CD14-positive monocyte (primary cell): ENCODE measurements around the gene PRKAR1B. TPM values are rescaled to one million over a fixed set of nuclear protein-coding genes. Genes with fewer than 3 reads are reported as not detected.

Experiments
- DNase-seq, 3 donors: peaks; one replicate each; pipeline ENCODE4 v3.0.0-alpha.2; 2011 to 2022
- H2AFZ ChIP-seq: 2 replicates; pipeline ENCODE4 v1.6.0; 2012; ENCODE audit warnings: mild to moderate bottlenecking, low read depth, low read length, inconsistent platforms; ENCODE audit not compliant: insufficient read depth, poor library complexity, severe bottlenecking
- H3K27ac ChIP-seq, 2 donors: 1 replicate in 1 of 2; 2 replicates in 1 of 2; pipeline ENCODE4 v1.5.1; 2012 to 2013; ENCODE audit warnings: low read length in 2 of 2, control low read depth in 1 of 2, inconsistent platforms in 1 of 2, low read depth in 1 of 2, mild to moderate bottlenecking in 1 of 2
- H3K27me3 ChIP-seq, 2 donors: one replicate each; pipeline versions ENCODE4 v1.6.0 to v1.6.1; 2011 to 2013; ENCODE audit warnings: low read length in 2 of 2; ENCODE audit not compliant: control insufficient read depth in 2 of 2, insufficient read depth in 2 of 2
- H3K36me3 ChIP-seq, 2 donors: replicated peaks in 1 of 2; 1 replicate in 1 of 2; 2 replicates in 1 of 2; pipeline versions ENCODE4 v1.5.1 to v1.6.1; 2012 to 2013; ENCODE audit warnings: low read length in 2 of 2, control low read depth in 1 of 2, inconsistent platforms in 1 of 2, mild to moderate bottlenecking in 1 of 2; ENCODE audit not compliant: insufficient read depth in 2 of 2, control insufficient read depth in 1 of 2
- H3K4me1 ChIP-seq, 2 donors: 1 replicate in 1 of 2; 2 replicates in 1 of 2; pipeline versions ENCODE4 v1.5.1 to v1.6.1; 2012 to 2013; ENCODE audit warnings: low read length in 2 of 2, control low read depth in 1 of 2, inconsistent platforms in 1 of 2, mild to moderate bottlenecking in 1 of 2, moderate library complexity in 1 of 2; ENCODE audit not compliant: insufficient read depth in 2 of 2, control insufficient read depth in 1 of 2
- H3K4me2 ChIP-seq: replicated peaks from 2 replicates; pipeline ENCODE3; 2012; ENCODE audit warnings: low read length, moderate library complexity, mild to moderate bottlenecking; ENCODE audit not compliant: poor library complexity, severe bottlenecking; ENCODE audit errors: extremely low read depth
- H3K4me3 ChIP-seq, 3 experiments: fragments of 200-600 bp in 1 of 3; sonication (generic) in 1 of 3; replicated peaks in 1 of 3; 1 replicate in 2 of 3; 2 replicates in 1 of 3; pipeline ENCODE4 v1.5.1; 2011 to 2013; ENCODE audit warnings: low read length in 3 of 3, mild to moderate bottlenecking in 3 of 3, control low read depth in 2 of 3, low read depth in 2 of 3, inconsistent platforms in 1 of 3, moderate library complexity in 1 of 3
- H3K79me2 ChIP-seq: 2 replicates; pipeline ENCODE4 v1.6.0; 2012; ENCODE audit warnings: mild to moderate bottlenecking, control low read depth, inconsistent platforms, low read length, moderate library complexity; ENCODE audit not compliant: insufficient read depth
- H3K9ac ChIP-seq: 2 replicates; pipeline ENCODE4 v1.6.0; 2017; ENCODE audit warnings: low read length, mild to moderate bottlenecking; ENCODE audit not compliant: insufficient read depth, poor library complexity, severe bottlenecking
- H3K9me3 ChIP-seq, 2 donors: replicated peaks in 1 of 2; 1 replicate in 1 of 2; 2 replicates in 1 of 2; pipeline versions ENCODE4 v1.5.1 to v1.6.1; 2012 to 2013; ENCODE audit warnings: low read length in 2 of 2, control low read depth in 1 of 2; ENCODE audit not compliant: control insufficient read depth in 1 of 2, insufficient read depth in 1 of 2
- H4K20me1 ChIP-seq: 2 replicates; pipeline ENCODE4 v1.6.0; 2012; ENCODE audit warnings: mild to moderate bottlenecking, low read length, control low read depth, moderate library complexity; ENCODE audit not compliant: insufficient read depth
- H3K27ac Mint-ChIP-seq, 7 donors: one replicate each; pipeline ENCODE4 v1.8.0; 2020; ENCODE audit warnings: mild to moderate bottlenecking in 7 of 7, mixed read lengths in 7 of 7, moderate library complexity in 6 of 7, inconsistent platforms in 2 of 7
- H3K27me3 Mint-ChIP-seq, 3 donors: one replicate each; pipeline ENCODE4 v1.8.0; 2021 to 2022; ENCODE audit warnings: low read depth in 3 of 3, mild to moderate bottlenecking in 3 of 3, mixed read lengths in 3 of 3, moderate library complexity in 3 of 3, inconsistent platforms in 1 of 3
- H3K36me3 Mint-ChIP-seq, 2 donors: one replicate each; pipeline ENCODE4 v1.8.0; 2020; ENCODE audit warnings: mixed read lengths in 2 of 2, inconsistent platforms in 1 of 2, mild to moderate bottlenecking in 1 of 2
- H3K4me1 Mint-ChIP-seq: one replicate; pipeline ENCODE4 v1.8.0; 2020; ENCODE audit warnings: mild to moderate bottlenecking, mixed read lengths
- H3K4me3 Mint-ChIP-seq, 2 donors: one replicate each; pipeline ENCODE4 v1.8.0; 2020; ENCODE audit warnings: mild to moderate bottlenecking in 2 of 2, mixed read lengths in 2 of 2, moderate library complexity in 1 of 2
- H3K9me3 Mint-ChIP-seq, 7 donors: one replicate each; pipeline ENCODE4 v1.8.0; 2020 to 2022; ENCODE audit warnings: mixed read lengths in 7 of 7, mild to moderate bottlenecking in 6 of 7, moderate library complexity in 6 of 7, inconsistent platforms in 2 of 7
- CTCF ChIP-seq: fragments of 200-600 bp; IDR thresholded peaks from one replicate; pipeline ENCODE4 v1.8.0; 2022; ENCODE audit warnings: antibody characterized with exemption, mild to moderate bottlenecking
- WGBS: methylation state at CpG from one replicate; pipeline ENCODE4 v1.1.5; 2013; ENCODE audit warnings: missing lambda C conversion rate; ENCODE audit not compliant: insufficient coverage; 5-methylcytosine and 5-hydroxymethylcytosine counted together
- intact Hi-C, 2 donors: fragments of 100-400 bp; cut with micrococcal nuclease; formaldehyde crosslinking; loops; one replicate each; pipeline versions ENCODE4 v1.15.0 to v1.15.1; 2023
- polyA plus RNA-seq, 3 donors: library from polyadenylated mRNA; depleted of rRNA in 1 of 3; unstranded in 2 of 3; stranded (reverse) in 1 of 3; fragments of 300-500 nt in 2 of 3; fragments of >200 nt in 1 of 3; fragmentation: Illumina TruSeq in 2 of 3; gene quantifications; 1 replicate in 2 of 3; 2 replicates in 1 of 3; pipeline ENCODE4 v1.2.3, GENCODE V29; 2012 to 2021

Gene PRKAR1B
- polyA plus RNA-seq, 3 donors: 0.94 to 2.1 (median 1.1) TPM

DNA sequence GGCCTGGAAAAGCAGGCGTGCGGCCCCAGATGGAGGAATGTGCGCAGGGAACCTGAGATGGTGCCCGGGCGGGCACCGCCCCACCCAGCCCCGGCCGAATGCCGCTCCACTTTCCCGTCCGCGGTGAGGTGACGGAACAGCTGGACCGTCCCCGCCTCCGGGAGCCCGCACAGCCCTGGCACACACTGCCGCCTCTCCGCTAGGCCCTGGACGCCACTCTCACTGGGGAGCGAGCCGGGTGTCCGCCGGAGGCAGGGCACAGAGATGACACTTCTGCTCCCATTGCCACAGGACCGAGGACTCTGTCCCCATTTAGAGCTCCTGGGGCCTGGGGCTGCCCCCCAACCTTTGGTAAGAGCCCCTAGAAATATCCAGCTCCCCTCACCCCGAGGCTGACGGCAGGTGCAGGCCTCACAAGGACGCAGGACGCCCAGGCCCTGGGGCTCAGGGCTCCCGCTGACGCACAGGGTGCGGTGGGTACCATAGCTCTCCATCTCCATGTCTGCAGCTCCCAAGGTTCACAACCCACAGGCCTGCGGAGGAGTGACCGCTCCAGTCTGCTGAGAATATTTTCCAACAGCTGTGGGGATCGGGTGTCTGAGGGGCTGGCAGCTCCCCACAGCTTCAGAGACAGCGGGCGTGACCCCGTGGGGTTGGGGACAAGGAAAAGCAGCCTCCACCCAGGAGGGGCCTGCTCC lies 155.2 kb downstream of the PRKAR1B start:
- Mint-ChIP-seq H3K36me3 (no peaks in the 10 kb centered on the region), H3K27ac (no peak overlapping the region), H3K9me3 (peaks cover 0 to 3% (median 0%) of the 10 kb centered on the region in 7 donors), H3K4me1 (no peaks in the 10 kb centered on the region), H3K27me3 (peaks cover 0 to 3% (median 2%) of the 10 kb centered on the region in 3 donors), H3K4me3 (no peak overlapping the region)
- H3K4me1 ChIP-seq: no peaks in the 10 kb centered on the region
- 96% methylated on average over 21 of the region's 38 CpGs for WGBS
- H2AFZ ChIP-seq: no peak overlapping the region
- no peak for TF ChIP-seq CTCF
- no peak overlapping the region for H3K4me2 ChIP-seq
- no peak overlapping the region for H3K9ac ChIP-seq
- no peaks in the 10 kb centered on the region for H3K36me3 ChIP-seq
- no peaks in the 10 kb centered on the region for H3K9me3 ChIP-seq
- DNase-seq: no peak
- intact Hi-C loops: no loop called here
- no peaks in the 10 kb centered on the region for H3K27me3 ChIP-seq
- H3K4me3 ChIP-seq: no peak overlapping the region
- H3K79me2 ChIP-seq: no peaks in the 10 kb centered on the region
- no peaks in the 10 kb centered on the region for H4K20me1 ChIP-seq
- H3K27ac ChIP-seq: no peak overlapping the region

GRCh38 chr7:571096-571717 lies 155.9 kb downstream of the PRKAR1B start:
- no peak for TF ChIP-seq CTCF
- Histone ChIP-seq H3K36me3 (no peaks in the 10 kb centered on the region), H2AFZ (no peak overlapping the region), H3K79me2 (no peaks in the 10 kb centered on the region), H3K4me3 (no peak overlapping the region), H3K4me1 (no peaks in the 10 kb centered on the region), H3K27ac (no peak overlapping the region), H3K27me3 (no peaks in the 10 kb centered on the region), H3K9me3 (no peaks in the 10 kb centered on the region), H4K20me1 (no peaks in the 10 kb centered on the region), H3K9ac (no peak overlapping the region), H3K4me2 (no peak overlapping the region)
- H3K27me3 Mint-ChIP-seq: peaks cover 0 to 3% (median 2%) of the 10 kb centered on the region in 3 donors
- WGBS: 93% methylated on average over 24 of the region's 33 CpGs
- H3K4me3 Mint-ChIP-seq: no peak overlapping the region
- DNase-seq: no peak
- peaks cover 0 to 3% (median 0%) of the 10 kb centered on the region in 7 donors for H3K9me3 Mint-ChIP-seq
- intact Hi-C loops: no loop called here
- no peaks in the 10 kb centered on the region for H3K36me3 Mint-ChIP-seq
- H3K27ac Mint-ChIP-seq: no peak overlapping the region
- no peaks in the 10 kb centered on the region for H3K4me1 Mint-ChIP-seq
